Mesenchymal stem cell (in vitro differentiated cells and primary cell): ENCODE results near the gene AFM.

ENCODE experiments used
- DNase-seq: peaks from one replicate; pipeline ENCODE4 v3.0.0-alpha.2; 2013
- H2AFZ ChIP-seq: one replicate; pipeline ENCODE4 v1.6.1; 2013; ENCODE audit warnings: low read depth, mild to moderate bottlenecking, control low read depth, inconsistent platforms, low read length, moderate library complexity
- H2AK5ac ChIP-seq: 2 replicates; pipeline ENCODE4 v1.6.1; 2013; ENCODE audit warnings: low read length, moderate library complexity, mild to moderate bottlenecking, inconsistent platforms; ENCODE audit not compliant: severe bottlenecking
- H2BK120ac ChIP-seq: one replicate; pipeline ENCODE4 v1.6.1; 2013; ENCODE audit warnings: low read depth, mild to moderate bottlenecking, inconsistent platforms, low read length, moderate library complexity
- H2BK12ac ChIP-seq, 2 experiments: one replicate each; pipeline ENCODE4 v1.6.1; 2013; ENCODE audit warnings: inconsistent platforms in 2 of 2, low read length in 2 of 2, mild to moderate bottlenecking in 2 of 2, moderate library complexity in 2 of 2, control low read depth in 1 of 2
- H2BK15ac ChIP-seq: one replicate; pipeline ENCODE4 v1.6.1; 2013; ENCODE audit warnings: mild to moderate bottlenecking, low read depth, inconsistent platforms; ENCODE audit not compliant: poor library complexity, severe bottlenecking
- H2BK5ac ChIP-seq: 2 replicates; pipeline ENCODE4 v1.6.1; 2013; ENCODE audit warnings: low read depth, mild to moderate bottlenecking, low read length, control low read depth, inconsistent platforms; ENCODE audit not compliant: poor library complexity, severe bottlenecking
- H3K14ac ChIP-seq, 2 experiments: one replicate each; pipeline ENCODE4 v1.6.1; 2013; ENCODE audit warnings: inconsistent platforms in 2 of 2, low read length in 2 of 2, control low read depth in 1 of 2, mild to moderate bottlenecking in 1 of 2, moderate library complexity in 1 of 2
- H3K18ac ChIP-seq, 2 experiments: one replicate each; pipeline ENCODE4 v1.6.1; 2013; ENCODE audit warnings: inconsistent platforms in 2 of 2, low read length in 2 of 2, control low read depth in 1 of 2, low read depth in 1 of 2, mild to moderate bottlenecking in 1 of 2
- H3K23ac ChIP-seq, 2 experiments: one replicate each; pipeline ENCODE4 v1.6.1; 2013; ENCODE audit warnings: inconsistent platforms in 2 of 2, low read length in 2 of 2, mild to moderate bottlenecking in 2 of 2, moderate library complexity in 2 of 2, control low read depth in 1 of 2
- H3K27ac ChIP-seq: 2 replicates; pipeline ENCODE4 v1.5.1; 2013; ENCODE audit warnings: mild to moderate bottlenecking, moderate library complexity, low read length, control low read depth, inconsistent platforms; ENCODE audit not compliant: poor library complexity, severe bottlenecking
- H3K27me3 ChIP-seq, 2 experiments: 2 replicates each; pipeline versions ENCODE4 v1.6.1 to v1.7.0; 2013; ENCODE audit warnings: low read length in 2 of 2, mild to moderate bottlenecking in 2 of 2, moderate library complexity in 2 of 2, control low read depth in 1 of 2, inconsistent platforms in 1 of 2; ENCODE audit not compliant: control insufficient read depth in 1 of 2, insufficient read depth in 1 of 2
- H3K36me3 ChIP-seq, 2 experiments: 2 replicates each; pipeline versions ENCODE4 v1.6.1 to v1.7.0; 2013; ENCODE audit warnings: low read length in 2 of 2, control low read depth in 1 of 2, inconsistent platforms in 1 of 2, low read depth in 1 of 2, mild to moderate bottlenecking in 1 of 2; ENCODE audit not compliant: insufficient read depth in 2 of 2, control insufficient read depth in 1 of 2
- H3K4ac ChIP-seq, 2 experiments: one replicate each; pipeline ENCODE4 v1.6.1; 2013; ENCODE audit warnings: inconsistent platforms in 2 of 2, low read length in 2 of 2, mild to moderate bottlenecking in 2 of 2, moderate library complexity in 2 of 2, control low read depth in 1 of 2, low read depth in 1 of 2
- H3K4me1 ChIP-seq: 2 replicates; pipeline ENCODE4 v1.6.1; 2013; ENCODE audit warnings: low read depth, low read length, control low read depth; ENCODE audit not compliant: control insufficient read depth, insufficient read depth
- H3K4me2 ChIP-seq: 2 replicates; pipeline ENCODE4 v1.6.1; 2013; ENCODE audit warnings: low read length, mild to moderate bottlenecking, inconsistent platforms; ENCODE audit not compliant: poor library complexity, severe bottlenecking
- H3K4me3 ChIP-seq, 2 experiments: 2 replicates each; pipeline versions ENCODE4 v1.5.1 to v1.7.0; 2013; ENCODE audit warnings: low read length in 2 of 2, mild to moderate bottlenecking in 2 of 2, control low read depth in 1 of 2, low read depth in 1 of 2; ENCODE audit not compliant: insufficient read depth in 1 of 2
- H3K79me1 ChIP-seq: replicated peaks from 2 replicates; pipeline ENCODE4 v1.6.1; 2013; ENCODE audit warnings: mild to moderate bottlenecking, control low read depth, low read length, inconsistent platforms; ENCODE audit not compliant: poor library complexity, severe bottlenecking
- H3K9ac ChIP-seq: 2 replicates; pipeline ENCODE4 v1.7.0; 2013; ENCODE audit warnings: mild to moderate bottlenecking, low read length, moderate library complexity
- H3K9me3 ChIP-seq: 2 replicates; pipeline ENCODE4 v1.7.0; 2013; ENCODE audit warnings: mild to moderate bottlenecking, low read length; ENCODE audit not compliant: control insufficient read depth
- H4K8ac ChIP-seq: one replicate; pipeline ENCODE4 v1.6.1; 2013; ENCODE audit warnings: inconsistent platforms, mild to moderate bottlenecking, low read length, moderate library complexity
- H4K91ac ChIP-seq: one replicate; pipeline ENCODE4 v1.6.1; 2013; ENCODE audit warnings: mild to moderate bottlenecking, low read length, inconsistent platforms
- WGBS: methylation state at CpG from one replicate; pipeline ENCODE4 v1.1.7; 2013; ENCODE audit warnings: mixed read lengths; 5-methylcytosine and 5-hydroxymethylcytosine counted together

AFM gene

GRCh38 chr4:73446336-73446938 is 35.1 kb upstream of the AFM start:
- no peaks in the 10 kb centered on the region for H3K36me3 ChIP-seq
- peaks cover 2% of the 10 kb centered on the region for H3K4me1 ChIP-seq
- H3K27me3 ChIP-seq = no peaks in the 10 kb centered on the region
- no peaks in the 10 kb centered on the region for H3K79me1 ChIP-seq
- H2AK5ac ChIP-seq = no peak overlapping the region
- no peak overlapping the region for H3K4ac ChIP-seq
- no peak overlapping the region for H3K27ac ChIP-seq
- H2BK12ac ChIP-seq = no peak overlapping the region
- H3K18ac ChIP-seq = no peak overlapping the region
- no peak overlapping the region for H2BK120ac ChIP-seq
- no peak overlapping the region for H2AFZ ChIP-seq
- peak; percentile 60 for DNase-seq
- H3K9me3 ChIP-seq = no peaks in the 10 kb centered on the region
- no peak overlapping the region for H3K4me3 ChIP-seq
- no peak overlapping the region for H3K9ac ChIP-seq
- H4K91ac ChIP-seq = no peak overlapping the region
- no peak overlapping the region for H2BK5ac ChIP-seq
- H3K23ac ChIP-seq = no peak overlapping the region
- no peak overlapping the region for H3K4me2 ChIP-seq
- H2BK15ac ChIP-seq = no peak overlapping the region
- no CpG with 5 or more reads among the region's 4 CpGs for WGBS
- H3K14ac ChIP-seq = no peak overlapping the region
- no peak overlapping the region for H4K8ac ChIP-seq

- Histone ChIP-seq H3K27me3 (no peaks in the 10 kb centered on the region), H3K9ac (no peak overlapping the region), H2BK15ac (no peak overlapping the region), H3K23ac (no peak overlapping the region), H3K18ac (no peak overlapping the region), H4K91ac (no peak overlapping the region), H2AK5ac (no peak overlapping the region), H3K9me3 (no peaks in the 10 kb centered on the region), H2BK12ac (no peak overlapping the region), H4K8ac (no peak overlapping the region), H3K79me1 (no peaks in the 10 kb centered on the region), H2AFZ (no peak overlapping the region), H3K14ac (no peak overlapping the region), H3K4me3 (no peak overlapping the region), H2BK5ac (no peak overlapping the region), H3K27ac (no peak overlapping the region), H3K4me2 (no peak overlapping the region), H3K36me3 (no peaks in the 10 kb centered on the region), H2BK120ac (no peak overlapping the region), H3K4me1 (peaks cover 4% of the 10 kb centered on the region), H3K4ac (no peak overlapping the region)
- 92% methylated on average over 3 of the region's 4 CpGs for whole genome bisulfite sequencing
- no peak for DNase-seq
Measured at GRCh38 chr4:73447671-73448070, 33.9 kb upstream of the AFM start.

- no peak for DNase-seq
- no peak overlapping the region for H3K14ac ChIP-seq
- no peak overlapping the region for H3K4me2 ChIP-seq
- H3K27ac ChIP-seq = no peak overlapping the region
- no peak overlapping the region for H2BK5ac ChIP-seq
- no peaks in the 10 kb centered on the region for H3K9me3 ChIP-seq
- H3K27me3 ChIP-seq = no peaks in the 10 kb centered on the region
- H3K18ac ChIP-seq = no peak overlapping the region
- no peak overlapping the region for H3K4me3 ChIP-seq
- no peaks in the 10 kb centered on the region for H3K79me1 ChIP-seq
- H2AFZ ChIP-seq = no peak overlapping the region
- H3K4me1 ChIP-seq = peaks cover 4% of the 10 kb centered on the region
- no peaks in the 10 kb centered on the region for H3K36me3 ChIP-seq
- no peak overlapping the region for H3K4ac ChIP-seq
- no peak overlapping the region for H4K91ac ChIP-seq
- no peak overlapping the region for H2BK15ac ChIP-seq
- 89% methylated on average over 4 of the region's 4 CpGs for WGBS
- no peak overlapping the region for H2BK12ac ChIP-seq
- H2AK5ac ChIP-seq = no peak overlapping the region
- no peak overlapping the region for H4K8ac ChIP-seq
- H3K9ac ChIP-seq = no peak overlapping the region
- H3K23ac ChIP-seq = no peak overlapping the region
- no peak overlapping the region for H2BK120ac ChIP-seq
Measured at GRCh38 chr4:73448448-73449203, 32.9 kb upstream of the AFM start.

GRCh38 chr4:73450398-73451004 is 31.0 kb upstream of the AFM start:
- H3K4me2 ChIP-seq = peak overlapping the region; percentile 65
- peak overlapping the region; percentile 65 for H4K8ac ChIP-seq
- no peaks in the 10 kb centered on the region for H3K27me3 ChIP-seq
- no peak overlapping the region for H3K14ac ChIP-seq
- H3K27ac ChIP-seq = peak overlapping the region; percentile 98
- no peak overlapping the region for H2BK15ac ChIP-seq
- peak overlapping the region; percentile 83 for H3K9ac ChIP-seq
- H2AK5ac ChIP-seq = no peak overlapping the region
- peak overlapping the region; percentile 98 for H2BK5ac ChIP-seq
- H4K91ac ChIP-seq = no peak overlapping the region
- peak; percentile 64 for DNase-seq
- H3K36me3 ChIP-seq = no peaks in the 10 kb centered on the region
- no peak overlapping the region for H2BK120ac ChIP-seq
- H3K79me1 ChIP-seq = no peaks in the 10 kb centered on the region
- H3K4ac ChIP-seq = no peak overlapping the region
- no peaks in the 10 kb centered on the region for H3K9me3 ChIP-seq
- H2BK12ac ChIP-seq = peak overlapping the region in 1 of 2 experiments; percentile 49
- WGBS = 49% methylated on average over 7 of the region's 9 CpGs
- no peak overlapping the region for H3K23ac ChIP-seq
- H2AFZ ChIP-seq = peak overlapping the region; percentile 75
- peaks cover 4% of the 10 kb centered on the region for H3K4me1 ChIP-seq
- H3K4me3 ChIP-seq = peak overlapping the region in 1 of 2 experiments; percentile 67
- no peak overlapping the region for H3K18ac ChIP-seq
